Upper lobe of left lung (tissue), 4 donors: Measurements from ENCODE around the gene CDHR2.

Source experiments
- POLR2A ChIP-seq, 4 donors: fragments of 450-650 bp; IDR thresholded peaks; one replicate each; pipeline ENCODE4 v1.5.1; 2016 to 2017; ENCODE audit warnings: antibody characterized with exemption in 4 of 4, mild to moderate bottlenecking in 2 of 4
- TF ChIP-seq, protein P1 (sequence below), 6 experiments: fragments of 450-650 bp in 4 of 6; fragments of 200-600 bp in 2 of 6; sonication (generic) in 2 of 6; IDR thresholded peaks; one replicate each; pipeline ENCODE4 v1.5.1; 2016 to 2019; ENCODE audit warnings: antibody characterized with exemption in 6 of 6

- TF ChIP-seq, protein P1, sequence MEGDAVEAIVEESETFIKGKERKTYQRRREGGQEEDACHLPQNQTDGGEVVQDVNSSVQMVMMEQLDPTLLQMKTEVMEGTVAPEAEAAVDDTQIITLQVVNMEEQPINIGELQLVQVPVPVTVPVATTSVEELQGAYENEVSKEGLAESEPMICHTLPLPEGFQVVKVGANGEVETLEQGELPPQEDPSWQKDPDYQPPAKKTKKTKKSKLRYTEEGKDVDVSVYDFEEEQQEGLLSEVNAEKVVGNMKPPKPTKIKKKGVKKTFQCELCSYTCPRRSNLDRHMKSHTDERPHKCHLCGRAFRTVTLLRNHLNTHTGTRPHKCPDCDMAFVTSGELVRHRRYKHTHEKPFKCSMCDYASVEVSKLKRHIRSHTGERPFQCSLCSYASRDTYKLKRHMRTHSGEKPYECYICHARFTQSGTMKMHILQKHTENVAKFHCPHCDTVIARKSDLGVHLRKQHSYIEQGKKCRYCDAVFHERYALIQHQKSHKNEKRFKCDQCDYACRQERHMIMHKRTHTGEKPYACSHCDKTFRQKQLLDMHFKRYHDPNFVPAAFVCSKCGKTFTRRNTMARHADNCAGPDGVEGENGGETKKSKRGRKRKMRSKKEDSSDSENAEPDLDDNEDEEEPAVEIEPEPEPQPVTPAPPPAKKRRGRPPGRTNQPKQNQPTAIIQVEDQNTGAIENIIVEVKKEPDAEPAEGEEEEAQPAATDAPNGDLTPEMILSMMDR (IDR thresholded peaks at IDR 0.05), result no peak
- TF ChIP-seq POLR2A (IDR thresholded peaks at IDR 0.05), result no peak
Observed at GRCh38 chr5:176625512-176625911, 76.4 kb downstream of the CDHR2 start.
